ENCODE data around the gene SPDYE11.
"Not testable (repeated sequence)": the region's sequence is repeated elsewhere in the genome, so short reads cannot be mapped to it uniquely, and the experiment has no call there.

Gene SPDYE11, protein sequence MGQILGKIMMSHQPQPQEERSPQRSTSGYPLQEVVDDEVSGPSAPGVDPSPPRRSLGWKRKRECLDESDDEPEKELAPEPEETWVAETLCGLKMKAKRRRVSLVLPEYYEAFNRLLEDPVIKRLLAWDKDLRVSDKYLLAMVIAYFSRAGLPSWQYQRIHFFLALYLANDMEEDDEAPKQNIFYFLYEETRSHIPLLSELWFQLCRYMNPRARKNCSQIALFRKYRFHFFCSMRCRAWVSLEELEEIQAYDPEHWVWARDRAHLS

DNA sequence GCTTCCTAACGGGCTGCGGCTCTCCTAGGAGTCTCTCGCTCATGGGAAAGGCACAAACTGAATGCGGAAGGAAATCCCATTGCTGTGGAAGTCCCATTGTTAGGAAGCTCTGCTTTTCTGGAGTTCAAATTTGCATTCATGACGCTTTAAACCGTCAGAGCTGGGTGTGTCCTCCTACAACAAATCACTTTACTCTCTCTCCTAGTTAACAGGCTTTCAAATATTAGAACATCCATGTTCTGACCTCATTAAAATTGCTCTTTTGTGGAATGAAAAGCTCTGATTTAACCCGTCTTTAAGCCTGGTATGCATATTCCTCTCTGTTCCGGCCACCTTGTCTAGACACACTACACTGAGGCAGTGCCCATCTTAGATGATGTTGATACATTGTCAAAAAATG is at the start of gene SPDYE11:
TSS of gene SPDYE11 (minus strand) at position 101 of the 400 bp plus-strand sequence. CDS start 1,800 bp downstream, outside the sequence.
- H3K4me3 ChIP-seq (ENCODE audit: low read depth, low read length); in situ Hi-C loops (cut with HindIII; ENCODE audit: low sequenced_read_pairs); DNase-seq (ENCODE audit: low read depth, low spot score): not testable (repeated sequence)

DNA sequence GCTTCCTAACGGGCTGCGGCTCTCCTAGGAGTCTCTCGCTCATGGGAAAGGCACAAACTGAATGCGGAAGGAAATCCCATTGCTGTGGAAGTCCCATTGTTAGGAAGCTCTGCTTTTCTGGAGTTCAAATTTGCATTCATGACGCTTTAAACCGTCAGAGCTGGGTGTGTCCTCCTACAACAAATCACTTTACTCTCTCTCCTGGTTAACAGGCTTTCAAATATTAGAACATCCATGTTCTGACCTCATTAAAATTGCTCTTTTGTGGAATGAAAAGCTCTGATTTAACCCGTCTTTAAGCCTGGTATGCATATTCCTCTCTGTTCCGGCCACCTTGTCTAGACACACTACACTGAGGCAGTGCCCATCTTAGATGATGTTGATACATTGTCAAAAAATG is 28.2 kb upstream of the SPDYE11 start, which contains the start of gene SPDYE9:
TSS of gene SPDYE9 (minus strand) at position 101 of the 400 bp plus-strand sequence. CDS start 1,800 bp downstream, outside the sequence.
- DNase-seq (ENCODE audit: low read depth, low spot score); in situ Hi-C loops (cut with HindIII; ENCODE audit: low sequenced_read_pairs): not testable (repeated sequence)

DNA sequence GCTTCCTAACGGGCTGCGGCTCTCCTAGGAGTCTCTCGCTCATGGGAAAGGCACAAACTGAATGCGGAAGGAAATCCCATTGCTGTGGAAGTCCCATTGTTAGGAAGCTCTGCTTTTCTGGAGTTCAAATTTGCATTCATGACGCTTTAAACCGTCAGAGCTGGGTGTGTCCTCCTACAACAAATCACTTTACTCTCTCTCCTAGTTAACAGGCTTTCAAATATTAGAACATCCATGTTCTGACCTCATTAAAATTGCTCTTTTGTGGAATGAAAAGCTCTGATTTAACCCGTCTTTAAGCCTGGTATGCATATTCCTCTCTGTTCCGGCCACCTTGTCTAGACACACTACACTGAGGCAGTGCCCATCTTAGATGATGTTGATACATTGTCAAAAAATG is 28.0 kb downstream of the SPDYE11 start, which contains the start of gene SPDYE8:
TSS of gene SPDYE8 (minus strand) at position 101 of the 400 bp plus-strand sequence. CDS start 1,800 bp downstream, outside the sequence.
- in situ Hi-C loops (cut with HindIII; ENCODE audit: low sequenced_read_pairs); DNase-seq (ENCODE audit: low read depth, low spot score); H3K4me3 ChIP-seq (ENCODE audit: low read depth, low read length): not testable (repeated sequence)

More for the DNA sequence above, 28.2 kb upstream of the SPDYE11 start, which contains the start of gene SPDYE9:
- H3K4me3 ChIP-seq (ENCODE audit: low read depth, low read length): not testable (repeated sequence)

DNA sequence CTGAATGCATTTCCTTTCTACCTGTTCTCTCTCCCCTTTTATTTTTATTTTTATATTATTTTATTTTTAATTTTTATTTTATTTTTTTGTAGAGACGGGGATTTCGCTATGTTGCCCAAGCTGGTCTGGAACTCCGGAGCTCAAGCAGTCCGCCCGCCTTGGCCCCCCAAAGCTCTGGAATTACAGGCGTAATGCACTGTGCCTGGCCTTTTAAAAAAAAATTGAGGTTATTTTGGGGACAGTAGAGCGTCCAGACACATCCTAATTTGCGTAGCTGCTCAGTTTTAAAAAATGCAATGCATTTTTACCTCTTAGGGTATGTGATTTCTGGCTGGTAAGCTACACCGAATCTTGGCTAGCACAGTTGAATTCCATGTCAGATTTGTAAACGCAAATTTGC is 51.2 kb downstream of the SPDYE11 start:
- DNase-seq (ENCODE audit: low read depth, low spot score); in situ Hi-C loops (cut with HindIII; ENCODE audit: low sequenced_read_pairs): not testable (repeated sequence)
- peak overlapping the region; percentile 41 for H3K4me3 ChIP-seq (ENCODE audit: low read depth, low read length)

DNA sequence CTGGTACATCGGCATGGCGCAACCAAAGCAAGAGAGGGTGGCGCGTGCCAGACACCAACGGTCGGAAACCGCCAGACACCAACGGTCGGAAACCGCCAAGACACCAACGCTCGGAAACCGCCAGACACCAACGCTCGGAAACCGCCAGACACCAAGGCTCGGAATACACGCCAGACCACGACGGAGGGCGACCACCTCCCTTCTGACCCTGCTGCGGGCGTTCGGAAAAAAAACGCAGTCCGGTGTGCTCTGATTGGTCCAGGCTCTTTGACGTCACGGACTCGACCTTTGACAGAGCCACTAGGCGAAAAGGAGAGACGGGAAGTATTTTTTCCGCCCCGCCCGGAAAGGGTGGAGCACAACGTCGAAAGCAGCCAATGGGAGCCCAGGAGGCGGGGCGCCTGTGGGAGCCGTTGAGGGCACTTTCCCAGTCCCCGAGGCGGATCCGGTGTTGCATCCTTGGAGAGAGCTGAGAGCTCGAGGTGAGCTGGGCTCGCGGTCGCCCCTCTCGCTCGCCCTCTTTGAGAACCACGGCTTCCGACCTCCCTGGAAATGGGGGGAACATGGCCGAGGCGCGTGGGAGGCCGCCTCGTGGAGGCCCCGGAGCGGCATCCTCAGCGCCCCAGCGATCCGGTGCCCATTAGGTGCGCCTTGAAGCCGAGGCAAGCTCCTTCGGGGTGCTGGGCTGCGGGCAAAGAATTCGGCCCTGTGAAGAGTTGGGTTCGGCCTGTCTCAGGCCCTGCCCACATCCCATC is 51.8 kb downstream of the SPDYE11 start:
- DNase-seq (ENCODE audit: low read depth, low spot score); in situ Hi-C loops (cut with HindIII; ENCODE audit: low sequenced_read_pairs): not testable (repeated sequence)
- peak overlapping the region; percentile 60 for H3K4me3 ChIP-seq (ENCODE audit: low read depth, low read length)

DNA sequence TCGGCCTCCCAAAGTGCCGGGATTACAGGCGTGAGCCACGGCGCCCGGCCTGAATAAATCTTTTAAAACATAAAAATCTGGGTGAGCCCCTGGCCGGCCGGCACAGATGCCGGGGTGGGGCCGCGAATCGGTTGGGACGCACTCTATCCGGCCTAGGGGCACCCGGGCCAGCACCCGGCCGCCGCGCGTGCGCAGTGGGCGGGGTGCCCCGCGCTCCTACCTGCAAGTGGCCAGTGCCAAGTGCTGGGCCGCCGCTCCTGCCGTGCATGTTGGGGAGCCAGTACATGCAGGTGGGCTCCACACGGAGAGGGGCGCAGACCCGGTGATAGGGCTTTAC is 52.4 kb downstream of the SPDYE11 start:
- in situ Hi-C loops (cut with HindIII; ENCODE audit: low sequenced_read_pairs); DNase-seq (ENCODE audit: low read depth, low spot score): not testable (repeated sequence)
- H3K4me3 ChIP-seq (ENCODE audit: low read depth, low read length): peak overlapping the region; percentile 60

DNA sequence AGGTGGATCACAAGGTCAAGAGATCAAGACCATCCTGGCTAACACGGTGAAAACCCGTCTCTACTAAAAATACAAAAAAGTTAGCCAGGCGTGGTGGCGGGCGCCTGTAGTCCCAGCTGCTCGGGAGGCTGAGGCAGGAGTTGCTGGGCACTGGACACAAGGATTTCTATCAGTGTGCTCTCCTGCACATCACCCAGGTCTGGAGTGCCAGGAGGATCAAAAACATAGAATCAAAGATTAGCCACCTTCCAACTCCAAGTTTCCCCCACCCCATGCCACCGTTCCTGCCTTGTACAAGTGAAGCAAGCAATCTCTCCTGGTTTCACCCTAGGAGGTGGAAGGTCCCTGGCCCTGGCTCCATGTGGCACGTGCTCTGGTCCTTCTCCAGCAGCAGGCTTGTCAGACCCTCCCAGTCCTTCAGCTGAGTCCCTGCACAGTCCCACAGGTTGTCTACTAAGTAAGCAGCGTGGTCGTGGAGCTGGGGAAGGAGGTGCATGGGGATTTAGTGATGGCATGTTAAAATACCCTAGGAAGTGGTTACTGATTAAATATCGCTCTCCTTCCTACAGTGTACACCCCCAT is 59.7 kb downstream of the SPDYE11 start:
- H3K4me3 ChIP-seq (ENCODE audit: low read depth, low read length); DNase-seq (ENCODE audit: low read depth, low spot score); in situ Hi-C loops (cut with HindIII; ENCODE audit: low sequenced_read_pairs): not testable (repeated sequence)

All from astrocyte of the spinal cord (primary cell).